Nephron progenitor cell (in vitro differentiated cells): ENCODE results near the gene CCL16.

ENCODE experiments used
- DNase-seq: peaks from one replicate; pipeline ENCODE4 v3.0.0; 2021
- H3K27ac Mint-ChIP-seq: 2 replicates; pipeline ENCODE4 v1.8.0; 2021; ENCODE audit warnings: mild to moderate bottlenecking, moderate library complexity, mixed read lengths
- H3K27me3 Mint-ChIP-seq: 2 replicates; pipeline ENCODE4 v1.8.0; 2021; ENCODE audit warnings: mild to moderate bottlenecking, low read depth, mixed read lengths; ENCODE audit not compliant: poor library complexity
- H3K36me3 Mint-ChIP-seq: 2 replicates; pipeline ENCODE4 v1.8.0; 2021; ENCODE audit warnings: low read depth, mixed read lengths
- H3K4me1 Mint-ChIP-seq: 2 replicates; pipeline ENCODE4 v1.8.0; 2021; ENCODE audit warnings: mixed read lengths
- H3K4me3 Mint-ChIP-seq: 2 replicates; pipeline ENCODE4 v1.8.0; 2021; ENCODE audit warnings: mild to moderate bottlenecking, moderate library complexity, mixed read lengths
- H3K9me3 Mint-ChIP-seq: 2 replicates; pipeline ENCODE4 v1.8.0; 2021; ENCODE audit warnings: mild to moderate bottlenecking, moderate library complexity, mixed read lengths
- TF ChIP-seq, protein P1 (sequence below): fragments of 200-600 bp; sonication (generic); IDR thresholded peaks from 2 replicates; pipeline ENCODE4 v1.5.0; 2021; ENCODE audit warnings: antibody characterized with exemption

Gene CCL16

DNA sequence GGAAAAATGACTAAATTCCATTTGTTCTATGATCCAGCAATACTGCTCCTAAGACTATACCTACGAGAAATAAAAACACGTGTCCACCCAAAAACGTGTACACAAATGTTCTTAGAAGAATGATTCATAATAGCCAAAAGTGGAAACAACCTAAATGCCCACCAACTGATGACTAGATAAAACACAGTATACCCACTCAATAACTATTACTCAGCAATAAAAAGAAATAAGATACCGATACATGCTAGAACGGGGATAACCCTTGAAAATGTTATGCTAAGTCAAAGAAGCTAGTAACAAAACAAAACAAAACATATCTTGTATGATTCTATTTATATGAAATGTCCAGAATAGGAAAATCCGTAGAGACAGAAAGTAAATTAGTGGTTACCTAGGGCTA lies 17.6 kb downstream of the CCL16 start:
- peaks cover 16% of the 10 kb centered on the region for H3K27me3 Mint-ChIP-seq
- H3K4me3 Mint-ChIP-seq, result no peak overlapping the region
- H3K27ac Mint-ChIP-seq, result no peak overlapping the region
- H3K4me1 Mint-ChIP-seq, result no peaks in the 10 kb centered on the region
- no peak for DNase-seq
- no peaks in the 10 kb centered on the region for H3K36me3 Mint-ChIP-seq
- no peaks in the 10 kb centered on the region for H3K9me3 Mint-ChIP-seq
- TF ChIP-seq, protein P1, sequence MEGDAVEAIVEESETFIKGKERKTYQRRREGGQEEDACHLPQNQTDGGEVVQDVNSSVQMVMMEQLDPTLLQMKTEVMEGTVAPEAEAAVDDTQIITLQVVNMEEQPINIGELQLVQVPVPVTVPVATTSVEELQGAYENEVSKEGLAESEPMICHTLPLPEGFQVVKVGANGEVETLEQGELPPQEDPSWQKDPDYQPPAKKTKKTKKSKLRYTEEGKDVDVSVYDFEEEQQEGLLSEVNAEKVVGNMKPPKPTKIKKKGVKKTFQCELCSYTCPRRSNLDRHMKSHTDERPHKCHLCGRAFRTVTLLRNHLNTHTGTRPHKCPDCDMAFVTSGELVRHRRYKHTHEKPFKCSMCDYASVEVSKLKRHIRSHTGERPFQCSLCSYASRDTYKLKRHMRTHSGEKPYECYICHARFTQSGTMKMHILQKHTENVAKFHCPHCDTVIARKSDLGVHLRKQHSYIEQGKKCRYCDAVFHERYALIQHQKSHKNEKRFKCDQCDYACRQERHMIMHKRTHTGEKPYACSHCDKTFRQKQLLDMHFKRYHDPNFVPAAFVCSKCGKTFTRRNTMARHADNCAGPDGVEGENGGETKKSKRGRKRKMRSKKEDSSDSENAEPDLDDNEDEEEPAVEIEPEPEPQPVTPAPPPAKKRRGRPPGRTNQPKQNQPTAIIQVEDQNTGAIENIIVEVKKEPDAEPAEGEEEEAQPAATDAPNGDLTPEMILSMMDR, result no peak

DNA sequence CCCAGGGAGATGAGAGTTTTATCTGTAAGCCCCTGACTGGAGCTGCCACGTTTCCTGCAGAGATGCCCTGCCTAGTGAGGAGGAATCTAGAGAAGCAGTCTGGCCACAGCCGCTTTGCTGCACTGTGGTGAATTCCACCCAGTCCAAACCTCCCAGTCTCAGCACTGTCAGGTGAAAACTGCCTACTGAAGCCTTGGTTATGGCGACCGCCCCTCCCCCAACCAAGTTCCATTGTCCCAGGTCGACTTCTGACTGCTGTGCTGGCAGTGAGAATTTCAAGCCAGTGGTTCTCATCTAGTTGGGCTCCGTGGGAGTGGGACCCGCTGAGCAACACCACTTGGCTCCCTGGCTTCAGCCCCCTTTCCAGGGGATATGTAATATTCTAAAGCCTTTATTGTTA lies 27.6 kb downstream of the CCL16 start:
- Mint-ChIP-seq H3K9me3 (no peaks in the 10 kb centered on the region), H3K36me3 (no peaks in the 10 kb centered on the region), H3K27me3 (peaks cover 7% of the 10 kb centered on the region), H3K27ac (no peak overlapping the region), H3K4me1 (peaks cover 20% of the 10 kb centered on the region), H3K4me3 (no peak overlapping the region)
- no peak for DNase-seq
- TF ChIP-seq, protein P1, result no peak

DNA sequence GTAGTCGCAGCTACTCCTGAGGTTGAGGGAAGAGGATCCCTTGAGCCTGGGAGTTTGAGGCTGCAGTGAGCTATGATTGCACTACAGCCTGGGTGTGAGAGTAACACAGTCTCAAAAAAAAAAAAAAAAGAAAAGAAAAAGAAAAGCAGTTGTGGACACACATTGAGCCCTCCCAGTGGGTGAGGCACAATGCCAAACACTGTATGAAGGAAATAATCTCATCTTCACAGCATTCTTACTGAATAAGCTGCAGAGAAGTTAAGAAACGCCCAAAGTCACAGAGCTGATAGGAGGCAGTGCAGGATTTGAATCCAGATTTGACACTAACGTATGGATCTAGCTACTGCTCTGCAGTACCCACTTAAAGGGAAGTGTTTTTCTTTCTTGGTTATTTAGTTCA lies 31.9 kb downstream of the CCL16 start:
- TF ChIP-seq, protein P1, result no peak
- no peaks in the 10 kb centered on the region for H3K9me3 Mint-ChIP-seq
- H3K4me1 Mint-ChIP-seq, result peaks cover 24% of the 10 kb centered on the region
- no peak overlapping the region for H3K27ac Mint-ChIP-seq
- no peaks in the 10 kb centered on the region for H3K27me3 Mint-ChIP-seq
- H3K4me3 Mint-ChIP-seq, result no peak overlapping the region
- no peaks in the 10 kb centered on the region for H3K36me3 Mint-ChIP-seq
- no peak for DNase-seq

DNA sequence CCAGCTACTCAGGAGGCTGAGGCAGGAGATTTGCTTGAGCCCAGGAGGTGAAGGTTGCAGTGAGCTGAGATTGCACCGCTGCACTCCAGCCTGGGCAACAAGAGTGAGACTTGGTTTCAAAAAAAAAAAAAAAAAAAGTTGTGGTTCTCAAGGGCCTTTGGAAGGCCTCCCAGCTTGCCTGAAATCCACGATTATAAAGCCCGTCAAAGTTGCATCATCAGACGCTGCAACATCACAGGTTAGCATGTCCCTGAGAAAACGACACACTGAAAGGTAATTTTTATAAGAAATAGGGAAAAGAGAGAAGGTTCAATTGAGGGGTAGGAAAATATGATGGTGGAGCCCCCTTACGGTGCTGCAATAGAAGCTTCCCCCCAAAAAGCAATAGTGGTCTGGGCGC lies 33.2 kb downstream of the CCL16 start:
- H3K27me3 Mint-ChIP-seq, result no peaks in the 10 kb centered on the region
- no peak overlapping the region for H3K27ac Mint-ChIP-seq
- no peaks in the 10 kb centered on the region for H3K36me3 Mint-ChIP-seq
- no peaks in the 10 kb centered on the region for H3K9me3 Mint-ChIP-seq
- TF ChIP-seq, protein P1, result no peak
- H3K4me3 Mint-ChIP-seq, result no peak overlapping the region
- no peak for DNase-seq
- H3K4me1 Mint-ChIP-seq, result peaks cover 21% of the 10 kb centered on the region

DNA sequence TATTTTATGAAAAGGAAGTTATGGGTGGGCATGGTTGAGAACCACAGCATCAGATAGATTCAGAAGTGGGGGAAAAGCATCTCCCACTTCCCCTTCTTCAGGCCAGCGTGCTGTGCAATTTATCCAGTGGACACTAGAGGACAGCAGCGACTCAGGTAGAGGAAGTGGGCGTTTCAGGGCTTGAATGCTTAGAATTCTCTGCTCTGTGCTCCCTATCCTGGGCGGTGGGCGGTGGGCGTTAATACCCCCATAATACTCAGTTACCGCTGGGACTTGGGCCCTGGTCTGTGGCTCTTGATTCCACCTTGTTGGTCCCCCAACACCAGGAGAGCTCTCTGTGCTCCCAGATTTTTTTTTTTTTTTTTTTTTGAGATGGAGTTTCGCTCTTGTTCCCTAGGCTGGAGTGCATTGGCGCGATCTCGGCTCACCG lies 34.1 kb downstream of the CCL16 start:
- peak; percentile 66 for DNase-seq
- Mint-ChIP-seq H3K27ac (no peak overlapping the region), H3K4me3 (no peak overlapping the region), H3K27me3 (no peaks in the 10 kb centered on the region), H3K4me1 (peaks cover 22% of the 10 kb centered on the region), H3K9me3 (no peaks in the 10 kb centered on the region), H3K36me3 (no peaks in the 10 kb centered on the region)
- TF ChIP-seq, protein P1, result peak; percentile 89

DNA sequence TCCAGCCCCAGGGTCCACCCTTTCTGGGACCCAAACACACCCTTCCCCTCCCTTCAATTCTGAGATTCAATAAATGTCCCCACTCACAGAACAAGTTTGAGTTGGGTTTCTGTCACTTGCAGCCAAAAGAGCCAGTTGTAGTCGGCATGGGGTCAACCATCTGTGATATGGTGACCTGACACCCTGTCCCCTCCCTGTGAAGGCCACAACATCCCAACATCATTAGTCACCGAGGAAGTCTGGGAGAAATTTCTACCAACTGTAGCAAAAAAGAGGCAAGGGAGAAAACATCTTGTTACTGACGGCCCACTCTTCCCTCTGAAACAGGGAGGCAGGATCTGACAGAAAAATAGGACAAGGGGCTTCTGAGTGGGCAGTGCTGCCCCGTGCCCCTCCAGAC lies 37.1 kb downstream of the CCL16 start:
- Mint-ChIP-seq H3K4me1 (peaks cover 22% of the 10 kb centered on the region), H3K36me3 (no peaks in the 10 kb centered on the region), H3K9me3 (no peaks in the 10 kb centered on the region), H3K4me3 (no peak overlapping the region), H3K27me3 (no peaks in the 10 kb centered on the region), H3K27ac (no peak overlapping the region)
- TF ChIP-seq, protein P1, result no peak
- DNase-seq, result no peak
